WERI-Rb-1 (cell line): ENCODE measurements around the gene PLD4.

ENCODE experiments used
- DNase-seq: peaks from one replicate; pipeline ENCODE4 v3.0.0-alpha.2; 2020
- H3K27ac ChIP-seq: fragments of 250-450 bp; sonication (Bioruptor Pico); 2 replicates; pipeline ENCODE4 v1.5.1; 2020; ENCODE audit warnings: mild to moderate bottlenecking, moderate library complexity
- H3K27me3 ChIP-seq: fragments of 250-450 bp; sonication (Bioruptor Pico); 2 replicates; pipeline ENCODE4 v1.5.1; 2021; ENCODE audit warnings: mild to moderate bottlenecking, low read depth, moderate library complexity; ENCODE audit not compliant: insufficient read depth, severe bottlenecking
- H3K36me3 ChIP-seq: fragments of 250-450 bp; sonication (Bioruptor Pico); 2 replicates; pipeline ENCODE4 v1.5.1; 2020; ENCODE audit warnings: mild to moderate bottlenecking, moderate library complexity
- H3K4me3 ChIP-seq: 2 replicates; pipeline ENCODE4 v1.5.1; 2011; ENCODE audit warnings: low read depth, mild to moderate bottlenecking, control low read depth, low read length
- H3K9me3 ChIP-seq: fragments of 250-450 bp; sonication (Bioruptor Pico); 2 replicates; pipeline ENCODE4 v1.5.1; 2021; ENCODE audit warnings: mild to moderate bottlenecking, moderate library complexity; ENCODE audit not compliant: severe bottlenecking
- TF ChIP-seq, protein P1 (sequence below): IDR thresholded peaks from 2 replicates; pipeline ENCODE4 v1.5.1; 2011; ENCODE audit warnings: low read depth, mild to moderate bottlenecking, control low read depth, inconsistent platforms, low read length

Gene PLD4

DNA sequence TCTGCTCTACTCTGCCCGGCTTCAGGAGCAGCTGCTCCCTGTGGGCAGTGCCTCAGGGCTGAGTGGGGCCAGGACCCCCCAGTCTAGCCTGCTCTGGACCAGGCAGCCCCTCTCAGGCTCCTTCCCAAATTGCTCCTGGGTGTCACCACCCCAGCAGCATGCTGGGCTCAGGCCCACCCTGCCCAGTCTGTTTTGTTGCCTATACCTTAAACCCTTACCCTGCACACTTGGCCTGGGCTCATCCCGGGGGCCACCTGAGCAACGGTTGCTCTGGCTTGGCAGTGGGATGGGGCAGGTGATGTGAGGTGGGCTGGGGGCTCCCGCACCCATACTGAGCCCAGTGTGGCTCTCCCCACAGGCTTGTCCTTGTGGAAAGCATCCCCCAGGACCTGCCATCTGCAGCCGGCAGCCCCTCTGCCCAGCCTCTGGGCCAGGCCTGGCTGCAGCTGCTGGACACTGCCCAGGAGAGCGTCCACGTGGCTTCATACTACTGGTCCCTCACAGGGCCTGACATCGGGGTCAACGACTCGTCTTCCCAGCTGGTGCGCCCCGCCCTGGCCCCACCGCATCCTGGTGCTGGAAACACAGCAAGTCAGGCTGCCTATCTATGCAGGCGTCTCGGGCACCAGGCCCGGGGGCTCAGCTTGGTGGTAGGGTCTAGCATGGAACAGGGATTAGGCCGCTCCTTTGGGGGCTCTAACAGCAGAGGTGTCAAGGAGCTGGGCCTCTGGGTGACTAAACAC lies 3.9 kb downstream of the PLD4 start:
- no peak for DNase-seq
- peaks cover 7% of the 10 kb centered on the region for H3K9me3 ChIP-seq
- H3K36me3 ChIP-seq, result no peaks in the 10 kb centered on the region
- TF ChIP-seq, protein P1, sequence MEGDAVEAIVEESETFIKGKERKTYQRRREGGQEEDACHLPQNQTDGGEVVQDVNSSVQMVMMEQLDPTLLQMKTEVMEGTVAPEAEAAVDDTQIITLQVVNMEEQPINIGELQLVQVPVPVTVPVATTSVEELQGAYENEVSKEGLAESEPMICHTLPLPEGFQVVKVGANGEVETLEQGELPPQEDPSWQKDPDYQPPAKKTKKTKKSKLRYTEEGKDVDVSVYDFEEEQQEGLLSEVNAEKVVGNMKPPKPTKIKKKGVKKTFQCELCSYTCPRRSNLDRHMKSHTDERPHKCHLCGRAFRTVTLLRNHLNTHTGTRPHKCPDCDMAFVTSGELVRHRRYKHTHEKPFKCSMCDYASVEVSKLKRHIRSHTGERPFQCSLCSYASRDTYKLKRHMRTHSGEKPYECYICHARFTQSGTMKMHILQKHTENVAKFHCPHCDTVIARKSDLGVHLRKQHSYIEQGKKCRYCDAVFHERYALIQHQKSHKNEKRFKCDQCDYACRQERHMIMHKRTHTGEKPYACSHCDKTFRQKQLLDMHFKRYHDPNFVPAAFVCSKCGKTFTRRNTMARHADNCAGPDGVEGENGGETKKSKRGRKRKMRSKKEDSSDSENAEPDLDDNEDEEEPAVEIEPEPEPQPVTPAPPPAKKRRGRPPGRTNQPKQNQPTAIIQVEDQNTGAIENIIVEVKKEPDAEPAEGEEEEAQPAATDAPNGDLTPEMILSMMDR, result no peak
- no peak overlapping the region for H3K4me3 ChIP-seq
- H3K27ac ChIP-seq, result no peak overlapping the region
- no peaks in the 10 kb centered on the region for H3K27me3 ChIP-seq

DNA sequence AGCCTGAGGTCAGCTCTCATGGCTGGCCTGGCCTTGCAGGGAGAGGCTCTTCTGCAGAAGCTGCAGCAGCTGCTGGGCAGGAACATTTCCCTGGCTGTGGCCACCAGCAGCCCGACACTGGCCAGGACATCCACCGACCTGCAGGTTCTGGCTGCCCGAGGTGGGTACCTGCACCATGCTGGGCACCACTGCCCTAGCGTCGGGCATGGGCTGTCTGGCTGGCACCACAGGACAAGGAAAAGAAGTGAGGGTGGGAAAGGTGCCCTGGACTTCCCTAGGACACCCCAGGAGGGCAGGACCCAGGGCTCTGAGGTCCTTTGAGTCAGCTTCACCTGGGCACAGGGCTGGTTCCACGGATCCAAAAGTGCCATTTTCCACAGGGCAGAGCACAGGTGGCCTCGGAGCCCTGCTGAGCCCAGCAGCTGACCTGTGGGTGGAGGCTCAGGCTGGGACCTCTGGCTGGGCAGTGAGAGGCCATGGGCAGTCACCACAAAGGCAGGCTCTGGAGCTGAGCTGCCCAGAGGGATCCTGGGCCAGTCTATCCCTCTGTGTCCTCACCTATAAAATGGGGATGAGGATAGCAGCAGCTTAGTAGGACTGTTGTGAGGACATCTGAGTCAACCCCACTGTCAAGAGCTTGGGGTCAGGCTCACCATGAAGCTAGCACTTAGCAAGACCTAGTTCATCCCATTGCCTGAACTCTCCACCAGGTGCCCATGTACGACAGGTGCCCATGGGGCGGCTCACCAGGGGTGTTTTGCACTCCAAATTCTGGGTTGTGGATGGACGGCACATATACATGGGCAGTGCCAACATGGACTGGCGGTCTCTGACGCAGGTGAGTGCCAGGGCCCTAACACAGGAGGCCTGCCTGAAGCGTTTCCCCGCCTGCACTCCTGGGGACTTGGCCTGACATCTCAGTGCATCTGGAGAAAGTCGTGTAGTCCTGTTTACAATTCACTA lies 4.9 kb downstream of the PLD4 start:
- TF ChIP-seq, protein P1, result no peak
- H3K9me3 ChIP-seq, result peaks cover under 1% of the 10 kb centered on the region
- H3K36me3 ChIP-seq, result no peaks in the 10 kb centered on the region
- no peak for DNase-seq
- H3K27me3 ChIP-seq, result no peaks in the 10 kb centered on the region
- no peak overlapping the region for H3K4me3 ChIP-seq
- no peak overlapping the region for H3K27ac ChIP-seq

DNA sequence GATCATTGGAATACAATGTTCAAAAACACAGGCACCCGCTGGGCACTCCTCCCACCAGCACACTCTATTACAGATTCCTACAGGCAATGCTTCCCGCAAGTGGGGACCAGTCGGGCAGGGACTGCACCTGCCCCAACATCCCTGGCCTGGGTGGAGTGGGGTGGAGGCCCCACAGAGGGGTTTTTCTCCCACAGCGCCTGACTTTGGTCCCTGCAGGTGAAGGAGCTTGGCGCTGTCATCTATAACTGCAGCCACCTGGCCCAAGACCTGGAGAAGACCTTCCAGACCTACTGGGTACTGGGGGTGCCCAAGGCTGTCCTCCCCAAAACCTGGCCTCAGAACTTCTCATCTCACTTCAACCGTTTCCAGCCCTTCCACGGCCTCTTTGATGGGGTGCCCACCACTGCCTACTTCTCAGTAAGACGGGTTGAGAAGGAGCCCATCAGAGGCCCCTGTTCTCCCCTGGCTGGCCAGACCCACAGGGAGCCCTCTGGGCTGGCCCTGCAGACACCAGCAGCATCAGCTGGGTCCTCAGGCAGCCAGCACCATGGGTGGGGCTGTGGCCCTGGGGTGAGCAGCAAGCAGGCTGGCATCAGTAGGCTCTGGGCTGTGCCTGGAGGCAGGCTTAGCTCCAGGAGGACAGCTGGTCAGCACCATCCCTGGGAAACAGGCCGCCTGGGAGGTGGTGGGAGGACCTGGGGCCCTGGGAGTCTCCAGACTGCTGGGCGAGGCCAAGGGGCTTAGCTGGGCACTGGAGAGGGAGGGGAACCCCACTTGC lies 6.0 kb downstream of the PLD4 start:
- DNase-seq, result peak; percentile 82
- TF ChIP-seq, protein P1, result no peak
- Histone ChIP-seq H3K27me3 (no peaks in the 10 kb centered on the region), H3K27ac (no peak overlapping the region; the same call in 1 of the 2 replicates), H3K36me3 (no peaks in the 10 kb centered on the region), H3K9me3 (no peaks in the 10 kb centered on the region), H3K4me3 (no peak overlapping the region)

DNA sequence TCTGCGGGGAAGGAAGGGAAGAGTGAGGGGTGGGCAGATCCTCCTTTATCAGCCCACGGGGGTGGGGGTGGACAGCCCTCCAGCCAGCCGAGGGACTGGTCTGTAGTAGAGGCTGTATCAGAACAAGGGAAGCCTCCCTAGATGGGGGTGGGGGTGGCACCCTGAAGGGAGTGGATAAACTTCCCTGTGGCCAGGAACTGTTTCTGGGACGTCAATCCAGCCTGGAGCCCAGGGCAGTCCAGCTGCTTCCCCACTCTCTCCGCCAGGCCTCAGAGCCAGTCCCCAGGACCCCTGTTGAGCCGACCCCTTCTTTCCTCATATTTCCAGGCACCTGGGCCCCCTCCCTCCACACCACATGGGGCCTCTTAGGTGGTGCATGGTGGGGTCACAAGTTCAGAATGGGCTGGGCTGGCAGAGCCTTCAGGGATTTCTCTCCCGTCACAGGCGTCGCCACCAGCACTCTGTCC lies 6.7 kb downstream of the PLD4 start:
- H3K9me3 ChIP-seq, result no peaks in the 10 kb centered on the region
- TF ChIP-seq, protein P1, result no peak
- no peaks in the 10 kb centered on the region for H3K36me3 ChIP-seq
- no peak overlapping the region for H3K4me3 ChIP-seq
- H3K27ac ChIP-seq, result peak overlapping the region; percentile 38; the same call in 1 of the 2 replicates
- DNase-seq, result no peak
- no peaks in the 10 kb centered on the region for H3K27me3 ChIP-seq

DNA sequence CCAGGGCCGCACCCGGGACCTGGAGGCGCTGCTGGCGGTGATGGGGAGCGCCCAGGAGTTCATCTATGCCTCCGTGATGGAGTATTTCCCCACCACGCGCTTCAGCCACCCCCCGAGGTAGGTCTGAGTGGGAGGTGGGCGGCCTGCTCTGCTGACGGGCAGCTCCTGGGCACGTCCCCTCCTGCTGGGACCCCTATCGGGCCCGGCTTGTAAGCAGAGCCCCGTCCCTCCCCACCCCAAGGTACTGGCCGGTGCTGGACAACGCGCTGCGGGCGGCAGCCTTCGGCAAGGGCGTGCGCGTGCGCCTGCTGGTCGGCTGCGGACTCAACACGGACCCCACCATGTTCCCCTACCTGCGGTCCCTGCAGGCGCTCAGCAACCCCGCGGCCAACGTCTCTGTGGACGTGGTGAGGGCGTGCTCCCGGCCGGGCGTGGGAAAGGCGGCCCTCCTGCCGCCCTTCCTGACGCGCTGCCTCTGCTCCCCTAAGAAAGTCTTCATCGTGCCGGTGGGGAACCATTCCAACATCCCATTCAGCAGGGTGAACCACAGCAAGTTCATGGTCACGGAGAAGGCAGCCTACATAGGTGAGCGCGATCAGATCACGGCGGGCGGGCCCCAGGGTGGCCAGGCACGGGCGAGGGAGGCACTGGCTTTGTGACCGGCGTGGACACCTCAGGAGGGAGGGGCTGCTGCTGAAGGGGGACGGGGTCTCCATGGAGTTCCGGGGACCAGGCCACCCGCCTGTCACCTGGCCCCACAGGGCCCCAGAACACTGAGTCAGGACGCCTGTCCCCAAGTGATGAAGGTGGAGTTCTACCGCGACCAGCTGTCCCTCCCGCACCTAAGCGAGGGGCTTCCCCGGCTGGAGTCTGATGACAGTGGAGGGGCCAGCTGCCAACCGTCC lies 7.3 kb downstream of the PLD4 start:
- TF ChIP-seq, protein P1, result no peak
- no peak overlapping the region for H3K4me3 ChIP-seq
- H3K27ac ChIP-seq, result peak overlapping the region; percentile 38; the same call in 1 of the 2 replicates
- DNase-seq, result no peak
- H3K27me3 ChIP-seq, result no peaks in the 10 kb centered on the region
- H3K36me3 ChIP-seq, result no peaks in the 10 kb centered on the region
- no peaks in the 10 kb centered on the region for H3K9me3 ChIP-seq
